Ectodermal cell (in vitro differentiated cells): ENCODE data around the gene RNF151. TPM values are rescaled to one million over a fixed set of nuclear protein-coding genes. Genes with fewer than 3 reads are reported as not detected.
"Not testable (repeated sequence)": the region's sequence is repeated elsewhere in the genome, so short reads cannot be mapped to it uniquely, and the experiment has no call there.

Experiments used
- H3K27ac ChIP-seq: 2 replicates; pipeline ENCODE4 v1.7.0; 2013; ENCODE audit warnings: mild to moderate bottlenecking, low read depth, low read length; ENCODE audit not compliant: insufficient read depth, poor library complexity, severe bottlenecking
- H3K27me3 ChIP-seq: 2 replicates; pipeline ENCODE4 v1.7.0; 2013; ENCODE audit warnings: mild to moderate bottlenecking, low read length; ENCODE audit not compliant: insufficient read depth, control insufficient read depth, poor library complexity, severe bottlenecking
- H3K36me3 ChIP-seq: one replicate; pipeline ENCODE4 v1.7.0; 2013; ENCODE audit warnings: low read length; ENCODE audit not compliant: control insufficient read depth, insufficient read depth
- H3K4me1 ChIP-seq: one replicate; pipeline ENCODE4 v1.7.0; 2013; ENCODE audit warnings: low read length; ENCODE audit not compliant: control insufficient read depth, insufficient read depth
- H3K4me3 ChIP-seq: 2 replicates; pipeline ENCODE4 v1.7.0; 2013; ENCODE audit warnings: low read depth, low read length, control low read depth; ENCODE audit not compliant: insufficient read depth
- H3K9me3 ChIP-seq: 2 replicates; pipeline ENCODE4 v1.7.0; 2013; ENCODE audit warnings: mild to moderate bottlenecking, low read length, moderate library complexity; ENCODE audit not compliant: control insufficient read depth
- WGBS, 2 experiments: methylation state at CpG; one replicate each; pipeline ENCODE4 v1.1.7; 2013; ENCODE audit warnings: missing lambda C conversion rate in 2 of 2; 5-methylcytosine and 5-hydroxymethylcytosine counted together
- polyA plus RNA-seq, 4 experiments: library from polyadenylated mRNA; stranded (reverse); fragments of 50-300 nt; gene quantifications; one replicate each; pipeline ENCODE4 v1.2.3, GENCODE V29; 2013

Gene RNF151, protein sequence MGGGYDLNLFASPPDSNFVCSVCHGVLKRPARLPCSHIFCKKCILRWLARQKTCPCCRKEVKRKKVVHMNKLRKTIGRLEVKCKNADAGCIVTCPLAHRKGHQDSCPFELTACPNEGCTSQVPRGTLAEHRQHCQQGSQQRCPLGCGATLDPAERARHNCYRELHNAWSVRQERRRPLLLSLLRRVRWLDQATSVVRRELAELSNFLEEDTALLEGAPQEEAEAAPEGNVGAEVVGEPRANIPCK
- not detected for polyA plus RNA-seq (2013, experiment 1 of 4)
- polyA plus RNA-seq (2013, experiment 2 of 4), result not detected
- polyA plus RNA-seq (2013, experiment 3 of 4), result not detected
- not detected for polyA plus RNA-seq (2013, experiment 4 of 4)

DNA sequence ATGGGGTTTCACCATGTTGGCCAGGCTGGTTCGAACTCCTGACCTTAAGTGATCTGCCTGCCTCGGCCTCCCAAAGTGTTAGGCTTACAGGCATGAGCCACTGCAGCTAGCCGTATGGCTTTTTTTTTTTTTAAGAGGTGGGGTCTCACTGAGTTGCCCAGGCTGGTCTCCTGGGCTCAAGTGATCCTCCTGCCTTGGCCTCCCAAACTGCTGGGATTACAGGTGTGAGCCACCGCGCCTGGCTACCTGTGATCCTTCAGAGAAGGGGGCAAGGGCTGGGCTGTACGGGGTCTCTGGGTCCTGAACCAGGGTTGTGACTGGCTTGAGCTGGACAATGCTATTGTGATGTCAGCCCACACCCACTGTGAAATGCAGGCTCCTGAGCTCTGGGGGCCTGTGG lies at the start of gene RNF151:
TSS of gene RNF151 (plus strand) at position 397 of the 400 bp plus-strand sequence. CDS start 26 bp downstream, outside the sequence.
- Histone ChIP-seq H3K27ac (no peak within 1 kb of the TSS), H3K36me3 (peaks cover 5% of the 10 kb centered on the region), H3K27me3 (no peaks in the 10 kb centered on the region), H3K9me3 (no peaks in the 10 kb centered on the region), H3K4me3 (peak within 1 kb of the TSS; percentile 90), H3K4me1 (peaks cover 16% of the 10 kb centered on the region)
- WGBS, 2 experiments, result 93 to 94% methylated on average over 6 of the region's 6 CpGs

DNA sequence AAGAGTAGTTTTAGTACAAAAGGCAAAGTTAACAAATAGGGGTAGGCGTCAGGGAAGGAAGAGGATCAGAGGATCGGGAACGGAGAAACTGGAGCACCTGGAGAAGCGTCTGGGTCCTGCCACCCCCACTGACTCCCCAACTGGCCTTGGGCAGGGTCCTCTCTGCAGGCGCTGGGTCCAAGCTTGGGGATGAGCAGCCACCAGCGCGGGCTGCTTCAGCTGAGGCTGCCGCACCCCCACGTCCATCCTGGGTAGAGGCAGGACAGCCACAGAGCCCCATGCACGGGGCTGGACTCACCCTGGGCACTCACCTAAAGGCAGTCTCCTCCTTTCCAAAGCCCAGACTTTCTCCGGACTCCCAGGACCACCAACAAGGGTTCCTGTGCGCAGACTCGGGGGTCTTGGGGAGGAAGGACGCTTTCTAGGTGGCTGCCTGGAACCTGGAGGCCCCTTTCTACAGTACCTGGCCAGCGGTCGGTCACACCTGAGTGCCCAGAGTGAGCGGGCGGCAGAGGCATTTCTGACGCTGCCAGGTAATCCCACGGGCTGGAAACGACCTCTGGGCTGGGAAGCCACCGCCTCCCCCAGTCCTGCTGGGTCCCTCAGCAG lies 49.5 kb upstream of the RNF151 start:
- no peak overlapping the region for H3K4me3 ChIP-seq
- WGBS, 2 experiments, result 8% methylated on average over 22 of the region's 22 CpGs
- H3K4me1 ChIP-seq, result peaks cover 43% of the 10 kb centered on the region
- no peaks in the 10 kb centered on the region for H3K9me3 ChIP-seq
- no peaks in the 10 kb centered on the region for H3K36me3 ChIP-seq
- no peak overlapping the region for H3K27ac ChIP-seq
- peaks cover 66% of the 10 kb centered on the region for H3K27me3 ChIP-seq

DNA sequence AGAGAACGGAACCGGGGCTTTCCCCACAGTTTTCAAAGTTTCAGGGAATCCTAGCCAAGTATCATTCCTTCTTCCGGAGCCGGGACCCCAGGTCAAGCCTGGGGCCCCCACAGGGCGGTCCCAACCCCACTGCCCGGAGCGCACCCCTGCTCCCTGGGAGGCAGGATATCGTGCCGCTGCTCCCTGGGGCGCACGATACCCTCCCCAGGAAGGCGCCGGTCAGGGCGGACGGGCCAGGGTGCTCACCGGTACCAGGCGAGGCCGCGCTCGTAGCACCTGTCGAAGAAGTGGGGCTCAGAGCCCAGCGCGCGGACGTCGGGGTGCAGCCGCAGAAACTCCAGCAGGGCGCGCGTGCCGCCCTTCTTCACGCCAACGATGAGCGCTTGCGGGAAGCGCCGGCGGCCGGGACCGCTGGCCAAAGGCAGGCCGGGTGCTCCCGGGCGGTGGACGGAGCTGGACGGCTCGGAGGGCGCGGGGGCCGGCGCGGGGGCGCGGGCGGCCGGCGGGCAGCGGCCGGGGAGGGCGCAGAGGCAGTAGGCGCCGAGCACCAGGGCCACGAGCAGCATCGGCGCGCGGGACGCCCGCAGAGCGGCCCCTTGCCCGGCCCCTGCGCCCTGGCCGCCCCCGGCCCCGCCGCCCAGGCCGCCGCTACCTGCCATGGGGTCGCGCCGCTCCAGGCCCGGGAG lies 48.8 kb upstream of the RNF151 start:
- Histone ChIP-seq H3K4me1 (peaks cover 43% of the 10 kb centered on the region), H3K27ac (no peak overlapping the region), H3K36me3 (no peaks in the 10 kb centered on the region), H3K4me3 (no peak overlapping the region), H3K9me3 (no peaks in the 10 kb centered on the region), H3K27me3 (peaks cover 72% of the 10 kb centered on the region)
- WGBS, 2 experiments, result 3% methylated on average over 81 of the region's 81 CpGs

DNA sequence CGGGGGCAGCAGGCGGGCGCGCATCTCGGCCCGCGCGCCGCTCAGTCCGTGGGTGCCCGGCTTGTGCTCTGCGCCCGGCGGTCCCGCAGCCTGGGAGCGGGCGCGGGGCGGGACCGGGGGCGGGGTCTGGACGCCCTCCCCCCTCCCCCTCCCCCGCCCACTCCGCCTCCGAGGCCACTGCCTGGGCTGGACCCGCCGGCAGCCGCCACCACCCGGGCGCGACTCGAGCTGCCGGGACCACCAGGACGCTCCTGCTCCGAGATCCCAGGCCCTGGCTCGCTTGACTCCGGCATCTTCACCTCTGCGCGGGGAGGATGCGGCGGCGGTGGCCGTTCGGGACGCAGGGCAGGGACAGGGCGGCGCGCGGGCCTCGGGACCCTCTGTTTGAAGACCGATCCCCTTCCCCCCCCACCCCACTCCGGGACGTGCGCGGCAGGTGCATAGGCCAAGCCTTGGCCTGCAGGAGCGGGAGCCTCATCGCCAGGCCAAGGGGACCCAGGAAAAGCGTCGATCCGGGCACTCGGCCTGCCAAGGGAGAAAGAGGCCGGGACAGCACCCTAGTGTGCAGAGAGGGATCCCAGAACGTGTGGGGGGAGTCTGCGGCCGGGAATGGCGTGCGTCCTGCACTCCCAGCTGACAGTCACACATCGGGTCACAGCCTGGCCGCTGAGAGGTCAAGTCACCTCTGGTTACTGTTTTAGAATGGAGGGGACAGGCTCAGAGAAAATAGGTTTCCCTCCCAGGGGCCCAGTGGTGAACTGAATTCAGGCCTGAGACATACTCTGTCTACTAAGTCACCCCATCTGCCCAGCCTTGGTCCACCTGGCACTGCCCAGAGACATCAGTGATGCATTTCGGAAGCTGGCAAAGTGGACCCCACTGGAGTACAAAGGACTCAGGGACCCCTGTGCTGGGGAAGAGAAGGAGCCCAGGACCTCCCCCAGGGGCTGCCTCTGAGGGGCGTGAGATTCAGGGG lies 48.0 kb upstream of the RNF151 start, which contains the start of gene HS3ST6:
TSS of gene HS3ST6 (minus strand) at position 65 of the 976 bp plus-strand sequence. CDS start 92 bp downstream, outside the sequence.
- 5% methylated on average over 68 to 71 of the region's 71 CpGs for WGBS, 2 experiments
- H3K36me3 ChIP-seq, result no peaks in the 10 kb centered on the region
- no peaks in the 10 kb centered on the region for H3K9me3 ChIP-seq
- peaks cover 81% of the 10 kb centered on the region for H3K27me3 ChIP-seq
- peak within 1 kb of the TSS; percentile 11 for H3K4me3 ChIP-seq
- H3K4me1 ChIP-seq, result peaks cover 44% of the 10 kb centered on the region
- H3K27ac ChIP-seq, result no peak within 1 kb of the TSS

DNA sequence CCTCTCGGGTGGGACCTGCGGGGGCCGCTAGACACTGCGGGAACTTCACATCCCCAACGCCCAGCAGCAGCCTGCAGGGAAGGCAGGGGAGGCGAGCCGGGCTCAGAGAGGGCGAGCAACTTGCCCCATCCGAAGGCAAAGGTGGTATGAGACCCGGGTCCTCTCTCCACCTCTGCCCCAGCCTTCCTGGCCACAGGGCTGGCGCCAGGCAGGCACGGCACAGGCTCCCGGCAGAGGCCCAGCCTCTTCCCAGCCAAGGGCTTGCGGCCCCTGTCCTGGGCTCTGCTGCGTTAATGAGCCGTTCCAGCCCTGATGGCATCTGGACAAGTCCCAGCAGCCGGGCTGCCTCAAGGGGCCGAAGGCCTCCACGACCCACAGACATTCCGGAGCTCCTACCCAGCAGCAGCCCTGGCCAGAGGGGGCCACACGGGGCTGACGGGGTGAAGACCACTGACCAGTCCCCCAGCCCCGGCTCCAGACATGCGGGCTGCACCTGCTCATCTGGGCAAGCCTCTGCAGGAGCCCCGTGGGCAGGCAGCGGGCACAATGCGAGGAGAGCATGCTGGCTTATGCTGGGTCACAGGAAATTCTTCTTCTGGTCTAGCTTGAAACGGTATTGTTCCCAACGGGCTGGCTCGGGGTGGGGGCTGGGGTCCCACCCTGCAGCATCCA lies 47.2 kb upstream of the RNF151 start:
- no peak overlapping the region for H3K4me3 ChIP-seq
- no peak overlapping the region for H3K27ac ChIP-seq
- WGBS, 2 experiments, result 42 to 45% methylated on average over 30 of the region's 30 CpGs
- H3K9me3 ChIP-seq, result no peaks in the 10 kb centered on the region
- no peaks in the 10 kb centered on the region for H3K36me3 ChIP-seq
- H3K27me3 ChIP-seq, result peaks cover 89% of the 10 kb centered on the region
- H3K4me1 ChIP-seq, result peaks cover 42% of the 10 kb centered on the region

DNA sequence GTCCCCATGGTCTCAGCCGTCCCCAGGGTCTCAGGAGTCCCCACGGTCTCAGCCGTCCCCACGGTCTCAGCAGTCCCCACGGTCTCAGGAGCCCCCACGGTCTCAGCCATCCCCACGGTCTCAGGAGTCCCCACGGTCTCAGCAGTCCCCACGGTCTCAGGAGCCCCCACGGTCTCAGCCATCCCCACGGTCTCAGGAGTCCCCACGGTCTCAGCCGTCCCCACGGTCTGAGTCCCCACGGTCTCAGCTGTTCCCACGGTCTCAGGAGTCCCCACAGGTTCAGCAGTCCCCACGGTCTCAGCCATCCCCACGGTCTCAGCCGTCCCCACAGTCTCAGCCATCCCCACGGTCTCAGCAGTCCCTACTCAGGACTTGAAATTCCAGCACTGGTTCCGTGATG lies 46.5 kb upstream of the RNF151 start:
- Histone ChIP-seq H3K4me1 (peaks cover 42% of the 10 kb centered on the region), H3K27me3 (peaks cover 92% of the 10 kb centered on the region)
- not testable (repeated sequence) for H3K9me3 ChIP-seq, H3K36me3 ChIP-seq, H3K4me3 ChIP-seq, H3K27ac ChIP-seq
- WGBS, 2 experiments, result 66 to 68% methylated on average over 21 of the region's 21 CpGs

DNA sequence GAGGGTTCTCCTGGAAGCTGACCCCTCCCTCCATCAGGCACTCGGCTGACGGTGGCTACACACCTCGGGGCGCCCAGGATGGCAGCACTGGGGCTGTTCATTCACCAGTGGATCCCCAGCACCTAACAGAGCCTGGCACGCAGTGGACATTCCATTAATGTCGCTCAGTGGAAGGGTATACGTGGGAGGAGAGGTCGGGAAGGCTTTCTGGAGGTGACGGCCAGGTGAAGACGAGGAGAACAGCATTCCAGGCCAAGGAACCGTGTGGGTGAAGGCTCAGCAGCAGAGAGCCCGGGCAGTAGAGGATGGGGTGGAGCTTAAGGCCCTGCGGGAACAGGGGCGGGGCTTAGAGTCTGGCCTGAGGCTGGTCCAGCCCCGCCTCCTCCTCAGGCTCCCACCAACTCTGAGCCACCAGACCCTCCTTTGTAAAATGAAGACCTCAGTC lies 45.9 kb upstream of the RNF151 start:
- no peak overlapping the region for H3K4me3 ChIP-seq
- no peaks in the 10 kb centered on the region for H3K9me3 ChIP-seq
- H3K27me3 ChIP-seq, result peaks cover 88% of the 10 kb centered on the region
- no peaks in the 10 kb centered on the region for H3K36me3 ChIP-seq
- H3K27ac ChIP-seq, result no peak overlapping the region
- peaks cover 39% of the 10 kb centered on the region for H3K4me1 ChIP-seq
- WGBS, 2 experiments, result 9 to 13% methylated on average over 15 of the region's 15 CpGs

DNA sequence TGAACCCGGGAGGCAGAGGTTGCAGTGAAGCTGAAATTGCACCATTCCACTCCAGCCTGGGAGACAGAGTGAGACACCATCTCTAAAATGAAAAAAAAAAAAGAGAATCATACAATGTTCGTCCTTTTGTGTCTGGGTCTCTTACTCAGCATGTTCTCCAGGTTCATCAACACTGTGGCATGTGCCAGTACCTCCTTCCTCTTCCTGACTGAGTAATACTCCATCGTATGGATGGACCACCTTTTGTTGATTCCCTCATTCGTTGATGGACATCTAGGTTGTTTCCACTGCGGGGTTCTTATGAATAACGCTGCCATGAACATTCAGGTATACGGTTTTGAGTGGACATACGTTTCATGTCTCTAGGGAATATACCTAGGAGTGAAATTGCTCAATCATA lies 44.3 kb upstream of the RNF151 start:
- peaks cover 72% of the 10 kb centered on the region for H3K27me3 ChIP-seq
- H3K4me3 ChIP-seq, result no peak overlapping the region
- no peak overlapping the region for H3K27ac ChIP-seq
- 92 to 93% methylated on average over 8 of the region's 8 CpGs for WGBS, 2 experiments
- no peaks in the 10 kb centered on the region for H3K9me3 ChIP-seq
- H3K4me1 ChIP-seq, result peaks cover 28% of the 10 kb centered on the region
- H3K36me3 ChIP-seq, result no peaks in the 10 kb centered on the region

DNA sequence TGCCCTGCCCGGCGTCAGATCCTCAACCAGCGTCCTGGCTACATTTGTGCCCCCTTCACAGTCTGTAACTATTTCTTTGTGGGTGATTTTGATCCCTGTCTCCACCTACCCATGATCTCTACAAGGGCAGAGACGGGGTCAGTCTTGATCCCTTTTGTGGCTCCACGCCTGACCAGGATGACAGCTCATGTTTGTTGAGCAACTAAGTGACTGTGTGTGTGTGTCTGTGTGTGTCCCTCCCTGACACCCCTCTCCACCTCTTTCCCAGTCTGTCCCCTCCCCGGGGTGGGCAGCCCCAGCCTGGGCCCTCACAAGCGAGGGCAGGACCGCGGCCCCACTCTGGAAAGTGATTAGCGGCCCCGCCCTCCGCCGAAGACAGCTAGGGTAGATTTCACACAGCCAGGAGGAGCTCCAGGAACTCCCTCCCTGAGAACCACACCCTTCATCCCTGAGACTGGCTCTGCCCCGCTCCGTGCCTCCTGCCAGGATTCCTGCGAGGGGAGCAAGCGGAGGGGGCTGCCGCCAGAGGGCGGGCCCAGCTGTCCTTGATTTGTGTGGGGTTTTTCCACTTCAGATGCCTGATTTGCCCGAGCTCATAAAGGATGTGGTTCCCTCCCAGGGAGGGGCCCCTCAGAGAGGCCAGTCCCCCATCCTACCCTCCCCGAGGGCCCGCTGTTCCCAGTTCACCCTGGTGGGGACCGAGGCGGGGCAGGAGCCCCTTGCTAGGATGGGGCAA lies 43.2 kb upstream of the RNF151 start:
- Histone ChIP-seq H3K9me3 (no peaks in the 10 kb centered on the region), H3K27ac (no peak overlapping the region), H3K36me3 (no peaks in the 10 kb centered on the region), H3K27me3 (peaks cover 63% of the 10 kb centered on the region), H3K4me1 (peaks cover 25% of the 10 kb centered on the region), H3K4me3 (peak overlapping the region; percentile 13)
- 17 to 18% methylated on average over 23 to 24 of the region's 24 CpGs for WGBS, 2 experiments
